ENCODE data around the gene GJB6. TPM values are rescaled to one million over a fixed set of nuclear protein-coding genes. Genes with fewer than 3 reads are reported as not detected.

GJB6 gene
- total and polyA plus RNA-seq, 2 of the 4 experiments (the other 2 are of a cell fraction) = not detected

- TF ChIP-seq BHLHE40 (IDR thresholded peaks at IDR 0.05; ENCODE audit: low read depth, low read length) = no peak
- TF ChIP-seq POLR2A (IDR thresholded peaks at IDR 0.05; ENCODE audit: low read depth, low read length) = no peak
- TF ChIP-seq CHD1 (IDR thresholded peaks at IDR 0.05; ENCODE audit: low read depth, low read length) = no peak
- no peak for TF ChIP-seq MAFK (IDR thresholded peaks at IDR 0.05; ENCODE audit: low read depth, low read length)
- no peak for TF ChIP-seq MXI1 (IDR thresholded peaks at IDR 0.05; ENCODE audit: borderline replicate concordance, low read depth, low read length)
- TF ChIP-seq SMC3 (IDR thresholded peaks at IDR 0.05; ENCODE audit: low read depth, low read length) = no peak
- TF ChIP-seq USF2 (IDR thresholded peaks at IDR 0.05; ENCODE audit: low read depth, low read length) = no peak
- TF ChIP-seq CTCF (conservative IDR thresholded peaks at IDR 0.05; ENCODE audit: low read depth, low read length) = no peak
- no peak for TF ChIP-seq CEBPB (IDR thresholded peaks at IDR 0.05; ENCODE audit: low read depth, low read length)
- TF ChIP-seq NFE2L2 (IDR thresholded peaks at IDR 0.05; ENCODE audit: low read depth, low read length) = no peak
- TF ChIP-seq FOS (IDR thresholded peaks at IDR 0.05; ENCODE audit: low read depth, low read length) = no peak
- no peak for TF ChIP-seq MAZ (IDR thresholded peaks at IDR 0.05; ENCODE audit: borderline replicate concordance, low read depth, low read length)
- TF ChIP-seq RCOR1 (IDR thresholded peaks at IDR 0.05; ENCODE audit: insufficient replicate concordance, low read length) = no peak
- no peak for TF ChIP-seq ELK1 (IDR thresholded peaks at IDR 0.05; ENCODE audit: borderline replicate concordance, low read depth, low read length)
- no peak for TF ChIP-seq RAD21 (IDR thresholded peaks at IDR 0.05; ENCODE audit: low read length)
- Histone ChIP-seq H3K4me2 (ENCODE audit: low read depth, low read length) (no peak overlapping the region), H2AK9ac (replicated peaks; ENCODE audit: low read depth, low read length, poor library complexity) (no peak overlapping the region), H3K56ac (ENCODE audit: extremely low read depth, insufficient read depth, low read length) (no peak overlapping the region), H4K91ac (ENCODE audit: insufficient read depth, low read depth, low read length) (no peak overlapping the region), H3K4me3 (ENCODE audit: insufficient read depth, low read depth, low read length) (no peak overlapping the region), H2AK5ac (ENCODE audit: low read depth, low read length) (no peak overlapping the region), H3K27ac (ENCODE audit: insufficient read depth, low read length) (no peak overlapping the region), H4K20me1 (ENCODE audit: insufficient read depth, low read length) (no peaks in the 10 kb centered on the region), H3K9ac (ENCODE audit: low read depth, low read length) (no peak overlapping the region), H3K36me3 (ENCODE audit: control insufficient read depth, insufficient read depth, low read length) (no peaks in the 10 kb centered on the region), H3K14ac (replicated peaks; ENCODE audit: low read depth, low read length) (no peak overlapping the region), H3K79me1 (ENCODE audit: low read depth in 1 of 2, low read length in 2 of 2) (no peaks in the 10 kb centered on the region), H3K23ac (ENCODE audit: low read depth, low read length) (no peak overlapping the region), H2BK5ac (ENCODE audit: low read depth, low read length, poor library complexity, severe bottlenecking) (no peak overlapping the region), H3K18ac (ENCODE audit: low read depth, low read length) (no peak overlapping the region), H2BK120ac (ENCODE audit: low read depth, low read length) (no peak overlapping the region), H3K27me3 (ENCODE audit: control insufficient read depth, insufficient read depth, low read length) (peaks cover 18% of the 10 kb centered on the region), H4K8ac (ENCODE audit: low read depth in 2 of 2, low read length in 2 of 2) (no peak overlapping the region), H3K4ac (ENCODE audit: low read depth, low read length) (no peak overlapping the region), H2BK20ac (ENCODE audit: low read depth, low read length) (no peak overlapping the region), H3K4me1 (ENCODE audit: control insufficient read depth, insufficient read depth, low read length) (peaks cover 2% of the 10 kb centered on the region; the same call in 1 of the 2 replicates), H3K9me1 (ENCODE audit: insufficient read depth, low read length) (0 out of 2 replicates have a peak, but pooled peaks cover 2% of the 10 kb centered on the region), H3K9me3 (ENCODE audit: control insufficient read depth, insufficient read depth, low read length) (no peaks in the 10 kb centered on the region), H4K5ac (ENCODE audit: low read depth, low read length) (no peak overlapping the region), H2AFZ (replicated peaks; ENCODE audit: low read length, poor library complexity) (no peak overlapping the region), H2BK15ac (ENCODE audit: low read depth, low read length) (no peak overlapping the region)
- no TSS peak for BruUV-seq (replicated peaks)
- DNase-seq = no peak
- intact Hi-C loops (cut with micrococcal nuclease) = no loop called here
- in situ Hi-C loops (cut with MboI; ENCODE audit: low sequenced_read_pairs) = loop anchor here (5.0 to 25.0 kb wide), 5 partner anchors 296 to 1301 kb away; partner anchors contain the start of gene IL17D
- 100% methylated on average over 1 of the region's 6 CpGs; no CpG with 5 or more reads in 1 of the 2 experiments for WGBS, 2 experiments (ENCODE audit: extremely low coverage in 2 of 2, insufficient read length in 1 of 2)
- dilution Hi-C loops (cut with HindIII; ENCODE audit: low sequenced_read_pairs, unreplicated experiment) = loop anchor here (25.0 kb wide), 1 partner anchor 301 kb away; no protein-coding TSS in a partner anchor
- ATAC-seq (ENCODE audit: low read depth) = no peak
- ChIA-PET CTCF (interaction anchor here (1.0 kb wide), 1 partner anchor 11 kb away, joined by 4 read pairs; no protein-coding TSS in a partner anchor), POLR2A (ENCODE audit: unreplicated experiment) (no interaction called here)
These were observed 45.3 kb downstream of the GJB6 start for GRCh38 chr13:20186771-20187170.

Measured in IMR-90 (cell line).